Mesendoderm (in vitro differentiated cells): Measurements from ENCODE around the gene PDGFB.
A peak's percentile ranks its signal among the peaks of the same experiment; 100 is the strongest.

ENCODE experiments used
- DNase-seq: peaks from one replicate; pipeline ENCODE4 v3.0.0; 2013
- H2AK5ac ChIP-seq: 2 replicates; pipeline ENCODE4 v1.6.1; 2013; ENCODE audit warnings: low read length, inconsistent platforms
- H2BK120ac ChIP-seq: 2 replicates; pipeline ENCODE4 v1.6.1; 2013; ENCODE audit warnings: low read depth, mild to moderate bottlenecking, low read length, moderate library complexity, mixed read lengths
- H2BK15ac ChIP-seq: replicated peaks from 2 replicates; pipeline ENCODE4 v1.6.1; 2013; ENCODE audit warnings: low read depth, mild to moderate bottlenecking, moderate library complexity
- H2BK5ac ChIP-seq: 2 replicates; pipeline ENCODE4 v1.6.1; 2013; ENCODE audit warnings: low read length, inconsistent platforms
- H3K18ac ChIP-seq: 2 replicates; pipeline ENCODE4 v1.6.1; 2013; ENCODE audit warnings: mild to moderate bottlenecking, low read length, mixed read lengths
- H3K23ac ChIP-seq: one replicate; pipeline ENCODE4 v1.6.1; 2013; ENCODE audit warnings: low read length
- H3K27ac ChIP-seq: 2 replicates; pipeline ENCODE4 v1.5.1; 2013; ENCODE audit warnings: low read depth, mild to moderate bottlenecking, inconsistent platforms, low read length, moderate library complexity
- H3K27me3 ChIP-seq: 2 replicates; pipeline ENCODE4 v1.6.1; 2013; ENCODE audit warnings: low read length, control low read depth, mild to moderate bottlenecking, inconsistent platforms; ENCODE audit not compliant: insufficient read depth, poor library complexity
- H3K36me3 ChIP-seq: 2 replicates; pipeline ENCODE4 v1.6.1; 2013; ENCODE audit warnings: low read length, inconsistent platforms; ENCODE audit not compliant: control insufficient read depth, insufficient read depth
- H3K4ac ChIP-seq: one replicate; pipeline ENCODE4 v1.6.1; 2013; ENCODE audit warnings: low read depth, mild to moderate bottlenecking, low read length, moderate library complexity
- H3K4me1 ChIP-seq: 2 replicates; pipeline ENCODE4 v1.6.1; 2013; ENCODE audit warnings: low read depth, low read length, inconsistent platforms; ENCODE audit not compliant: control insufficient read depth
- H3K4me2 ChIP-seq: 2 replicates; pipeline ENCODE4 v1.6.1; 2013; ENCODE audit warnings: low read length
- H3K4me3 ChIP-seq: 2 replicates; pipeline ENCODE4 v1.5.1; 2013; ENCODE audit warnings: mild to moderate bottlenecking, low read length
- H3K56ac ChIP-seq: one replicate; pipeline ENCODE4 v1.6.1; 2013; ENCODE audit warnings: low read length
- H3K79me1 ChIP-seq: 2 replicates; pipeline ENCODE4 v1.6.1; 2013; ENCODE audit warnings: low read length, inconsistent platforms
- H3K79me2 ChIP-seq: 2 replicates; pipeline ENCODE4 v1.6.1; 2013; ENCODE audit warnings: mild to moderate bottlenecking, low read length; ENCODE audit not compliant: control insufficient read depth, insufficient read depth
- H3K9ac ChIP-seq: 2 replicates; pipeline ENCODE4 v1.6.1; 2013; ENCODE audit warnings: low read length, inconsistent platforms
- H4K5ac ChIP-seq: one replicate; pipeline ENCODE4 v1.6.1; 2013; ENCODE audit warnings: low read length
- H4K8ac ChIP-seq: one replicate; pipeline ENCODE4 v1.6.1; 2013; ENCODE audit warnings: low read depth, mild to moderate bottlenecking, control low read depth, low read length, moderate library complexity
- WGBS: extraction: QIAGEN DNeasy Blood & Tissue Kit; methylation state at CpG from one replicate; pipeline ENCODE4 v1.1.7; 2013; ENCODE audit warnings: low lambda C conversion rate, missing lambda C conversion rate; ENCODE audit not compliant: insufficient coverage; ENCODE audit errors: extremely low coverage; 5-methylcytosine and 5-hydroxymethylcytosine counted together

PDGFB gene

GRCh38 chr22:39238966-39239505 lies 5.7 kb downstream of the PDGFB start:
- no peak overlapping the region for H3K4me3 ChIP-seq
- H4K5ac ChIP-seq: no peak overlapping the region
- no CpG with 5 or more reads among the region's 12 CpGs for WGBS
- H2BK120ac ChIP-seq: no peak overlapping the region
- no peak for DNase-seq
- H3K9ac ChIP-seq: no peak overlapping the region
- no peak overlapping the region for H3K23ac ChIP-seq
- H3K36me3 ChIP-seq: no peaks in the 10 kb centered on the region
- H3K18ac ChIP-seq: no peak overlapping the region
- H2AK5ac ChIP-seq: no peak overlapping the region
- H4K8ac ChIP-seq: no peak overlapping the region
- no peaks in the 10 kb centered on the region for H3K79me2 ChIP-seq
- peaks cover 3% of the 10 kb centered on the region for H3K79me1 ChIP-seq
- no peaks in the 10 kb centered on the region for H3K27me3 ChIP-seq
- no peak overlapping the region for H3K4me2 ChIP-seq
- peaks cover 14% of the 10 kb centered on the region for H3K4me1 ChIP-seq
- H3K4ac ChIP-seq: no peak overlapping the region
- H2BK15ac ChIP-seq: no peak overlapping the region
- H2BK5ac ChIP-seq: no peak overlapping the region
- H3K56ac ChIP-seq: no peak overlapping the region
- H3K27ac ChIP-seq: no peak overlapping the region

GRCh38 chr22:39238561-39238960 lies 6.2 kb downstream of the PDGFB start:
- peaks cover 14% of the 10 kb centered on the region for H3K4me1 ChIP-seq
- no peak overlapping the region for H2AK5ac ChIP-seq
- H3K18ac ChIP-seq: no peak overlapping the region
- WGBS: no CpG with 5 or more reads among the region's 8 CpGs
- H3K9ac ChIP-seq: no peak overlapping the region
- no peak overlapping the region for H3K4me2 ChIP-seq
- H3K36me3 ChIP-seq: no peaks in the 10 kb centered on the region
- H2BK120ac ChIP-seq: no peak overlapping the region
- no peak for DNase-seq
- H4K8ac ChIP-seq: no peak overlapping the region
- H2BK5ac ChIP-seq: no peak overlapping the region
- H4K5ac ChIP-seq: no peak overlapping the region
- no peak overlapping the region for H3K4ac ChIP-seq
- H2BK15ac ChIP-seq: no peak overlapping the region
- no peak overlapping the region for H3K4me3 ChIP-seq
- H3K79me2 ChIP-seq: no peaks in the 10 kb centered on the region
- H3K56ac ChIP-seq: no peak overlapping the region
- no peaks in the 10 kb centered on the region for H3K27me3 ChIP-seq
- H3K23ac ChIP-seq: no peak overlapping the region
- no peak overlapping the region for H3K27ac ChIP-seq
- H3K79me1 ChIP-seq: peaks cover 3% of the 10 kb centered on the region

GRCh38 chr22:39238101-39238466 lies 6.7 kb downstream of the PDGFB start:
- H2BK120ac ChIP-seq: no peak overlapping the region
- no peak overlapping the region for H3K4me2 ChIP-seq
- no peak overlapping the region for H4K8ac ChIP-seq
- no peak overlapping the region for H2BK15ac ChIP-seq
- H2AK5ac ChIP-seq: no peak overlapping the region
- no CpG with 5 or more reads among the region's 5 CpGs for WGBS
- peaks cover 14% of the 10 kb centered on the region for H3K4me1 ChIP-seq
- H4K5ac ChIP-seq: no peak overlapping the region
- no peak overlapping the region for H3K56ac ChIP-seq
- no peak overlapping the region for H3K4ac ChIP-seq
- no peaks in the 10 kb centered on the region for H3K27me3 ChIP-seq
- no peaks in the 10 kb centered on the region for H3K36me3 ChIP-seq
- no peak overlapping the region for H3K27ac ChIP-seq
- H3K9ac ChIP-seq: no peak overlapping the region
- H3K18ac ChIP-seq: no peak overlapping the region
- no peak overlapping the region for H3K23ac ChIP-seq
- DNase-seq: no peak
- peaks cover 3% of the 10 kb centered on the region for H3K79me1 ChIP-seq
- H3K79me2 ChIP-seq: no peaks in the 10 kb centered on the region
- no peak overlapping the region for H2BK5ac ChIP-seq
- no peak overlapping the region for H3K4me3 ChIP-seq

DNA sequence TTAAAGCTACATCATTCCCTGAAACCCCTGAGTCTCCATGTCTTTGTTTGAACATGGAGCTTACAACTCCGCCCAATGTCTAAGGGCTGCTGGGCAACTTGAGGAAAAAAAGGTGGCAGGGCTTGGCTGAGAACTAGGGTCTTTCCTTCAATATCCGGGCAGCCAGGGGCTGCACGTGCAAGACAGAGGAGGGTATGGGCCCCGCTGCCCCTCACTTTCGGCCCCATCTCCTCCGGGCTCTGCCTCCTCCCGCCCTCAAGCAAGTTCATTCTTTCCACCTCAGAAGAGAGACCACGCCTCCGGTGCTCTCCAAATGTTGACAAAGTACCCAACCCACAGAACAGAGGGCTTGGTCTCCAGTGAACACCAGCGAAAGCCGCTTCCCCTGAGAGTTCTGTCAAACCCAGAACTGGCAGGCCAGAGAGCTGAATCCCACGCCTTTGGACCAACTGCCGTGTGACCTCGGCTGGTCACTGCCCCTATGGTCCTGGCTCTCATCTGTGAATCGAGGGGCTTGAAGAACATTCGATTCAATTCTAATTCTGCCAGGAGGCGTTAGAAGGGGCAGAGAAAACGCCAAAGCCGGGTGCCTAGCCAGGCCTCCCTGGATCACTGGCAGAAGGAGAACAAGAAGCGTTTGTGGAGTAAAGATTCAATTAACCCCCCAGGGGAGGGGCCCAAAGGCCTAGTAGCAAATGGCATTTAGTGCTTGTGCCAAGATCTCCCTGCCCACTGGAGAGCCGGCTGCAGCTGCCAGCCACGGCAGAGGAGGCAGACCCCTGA lies 7.3 kb downstream of the PDGFB start:
- Histone ChIP-seq H2BK15ac (no peak overlapping the region), H4K5ac (no peak overlapping the region), H3K18ac (no peak overlapping the region), H3K4me1 (peaks cover 14% of the 10 kb centered on the region), H3K9ac (no peak overlapping the region), H3K27me3 (no peaks in the 10 kb centered on the region), H3K79me1 (peaks cover 3% of the 10 kb centered on the region), H3K27ac (no peak overlapping the region), H4K8ac (no peak overlapping the region), H3K56ac (peak overlapping the region; percentile 42), H3K4me2 (no peak overlapping the region), H3K36me3 (no peaks in the 10 kb centered on the region), H3K79me2 (no peaks in the 10 kb centered on the region), H2AK5ac (peak overlapping the region; percentile 45), H3K4me3 (no peak overlapping the region), H2BK120ac (no peak overlapping the region), H3K23ac (no peak overlapping the region), H3K4ac (no peak overlapping the region), H2BK5ac (no peak overlapping the region)
- no peak for DNase-seq
- whole genome bisulfite sequencing: no CpG with 5 or more reads among the region's 22 CpGs

DNA sequence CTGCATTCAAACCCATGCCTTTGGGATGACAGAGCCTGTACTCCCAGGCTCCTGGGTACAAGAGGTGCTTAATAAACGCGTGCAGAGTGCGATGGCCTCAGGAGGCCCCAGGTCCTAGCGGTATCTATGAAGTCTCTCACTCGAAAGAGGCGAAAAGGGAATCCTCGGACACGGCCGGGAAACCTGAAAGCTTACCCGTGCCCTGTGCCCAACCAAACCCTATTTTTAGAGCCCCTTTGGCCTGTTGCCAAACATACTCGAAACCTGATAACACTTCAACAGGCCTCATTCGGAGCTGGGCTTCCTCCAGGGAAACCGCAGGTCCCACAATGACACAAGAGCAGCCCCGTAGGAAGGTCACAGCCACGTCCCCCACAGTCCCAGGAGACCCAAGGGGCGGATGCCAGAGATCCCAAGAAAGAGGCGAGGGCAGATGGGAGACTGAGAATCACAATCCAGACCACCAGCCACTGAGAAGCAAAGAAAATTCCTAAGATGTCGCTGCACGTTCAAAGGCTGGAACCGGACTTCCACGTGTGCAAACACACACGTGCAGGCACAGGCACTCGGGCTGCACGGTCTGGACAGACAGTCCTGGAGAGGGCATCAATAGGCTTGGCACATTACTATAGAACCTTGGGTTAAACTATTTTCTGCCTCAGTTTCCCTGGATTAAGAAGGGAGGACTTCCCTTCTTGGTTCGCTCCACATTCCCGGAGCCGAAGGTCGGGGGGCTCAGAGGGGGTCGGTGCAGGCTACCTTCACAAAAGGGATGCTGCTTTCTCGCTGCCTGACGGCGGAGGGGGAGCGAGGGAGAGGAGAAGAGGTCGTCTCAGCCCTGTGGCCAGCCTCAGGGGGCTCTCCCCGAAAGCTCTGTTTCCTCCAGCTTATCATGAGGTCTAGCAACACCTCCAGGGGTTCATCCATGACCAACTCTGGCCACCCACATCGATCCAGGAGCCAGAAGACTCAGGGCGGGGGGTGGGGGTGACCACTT lies 8.2 kb downstream of the PDGFB start:
- Histone ChIP-seq H3K4me3 (no peak overlapping the region), H3K4me2 (no peak overlapping the region), H3K23ac (no peak overlapping the region), H3K36me3 (no peaks in the 10 kb centered on the region), H3K9ac (no peak overlapping the region), H3K56ac (peak overlapping the region; percentile 27), H2AK5ac (no peak overlapping the region), H3K4me1 (peaks cover 14% of the 10 kb centered on the region), H3K4ac (no peak overlapping the region), H2BK5ac (no peak overlapping the region), H4K8ac (no peak overlapping the region), H3K79me2 (no peaks in the 10 kb centered on the region), H3K18ac (no peak overlapping the region), H2BK120ac (no peak overlapping the region), H3K27ac (no peak overlapping the region), H3K79me1 (peaks cover 3% of the 10 kb centered on the region), H3K27me3 (no peaks in the 10 kb centered on the region), H4K5ac (no peak overlapping the region), H2BK15ac (no peak overlapping the region)
- WGBS: no CpG with 5 or more reads among the region's 37 CpGs
- no peak for DNase-seq
